ENCODE data around the gene OARD1.

OARD1 gene

GRCh38 chr6:41071923-41072835 lies at the start of gene OARD1 (continued):
- TF ChIP-seq ZFP37 (tag by site-specific recombination; IDR thresholded peaks at IDR 0.05) (peak; percentile 80), GLI2 (tag by site-specific recombination; IDR thresholded peaks at IDR 0.05; ENCODE audit: borderline replicate concordance, low read depth) (no peak), ZNF341 (tag by site-specific recombination; IDR thresholded peaks at IDR 0.05; ENCODE audit: low read depth) (peak; percentile 71), ZNF394 (tag by site-specific recombination; IDR thresholded peaks at IDR 0.05; ENCODE audit: borderline replicate concordance) (peak; percentile 49; the same call in 1 of the 2 replicates), KLF10 (tag by site-specific recombination; IDR thresholded peaks at IDR 0.05) (peak; percentile 99), ZNF248 (tag by site-specific recombination; IDR thresholded peaks at IDR 0.05) (no peak), ZNF701 (tag by site-specific recombination; IDR thresholded peaks at IDR 0.05) (no peak), ZNF843 (tag by site-specific recombination; IDR thresholded peaks at IDR 0.05) (peak; percentile 60), ZNF146 (tag by site-specific recombination; IDR thresholded peaks at IDR 0.05) (no peak), ZNF133 (tag by site-specific recombination; IDR thresholded peaks at IDR 0.05) (no peak), ZNF221 (tag by site-specific recombination; IDR thresholded peaks at IDR 0.05; ENCODE audit: borderline replicate concordance) (no peak), YY1 (tag by site-specific recombination; IDR thresholded peaks at IDR 0.05) (peak; percentile 79), ZBTB8A (tag by site-specific recombination; IDR thresholded peaks at IDR 0.05) (peak; percentile 41; the same call in 1 of the 2 replicates), ZNF2 (tag by site-specific recombination; IDR thresholded peaks at IDR 0.05) (peak; percentile 68; the same call in 1 of the 2 replicates), ZNF18 (tag by site-specific recombination; IDR thresholded peaks at IDR 0.05) (no peak), ZNF366 (tag by site-specific recombination; conservative IDR thresholded peaks at IDR 0.05) (peak; percentile 48; the same call in 1 of the 2 replicates), ZNF768 (tag by site-specific recombination; IDR thresholded peaks at IDR 0.05) (no peak), ZNF473 (tag by site-specific recombination; IDR thresholded peaks at IDR 0.05) (no peak), ZNF202 (tag by site-specific recombination; IDR thresholded peaks at IDR 0.05; ENCODE audit: borderline replicate concordance) (no peak), KLF8 (tag by site-specific recombination; IDR thresholded peaks at IDR 0.05) (peak; percentile 89)
- TF ChIP-seq, protein P1, sequence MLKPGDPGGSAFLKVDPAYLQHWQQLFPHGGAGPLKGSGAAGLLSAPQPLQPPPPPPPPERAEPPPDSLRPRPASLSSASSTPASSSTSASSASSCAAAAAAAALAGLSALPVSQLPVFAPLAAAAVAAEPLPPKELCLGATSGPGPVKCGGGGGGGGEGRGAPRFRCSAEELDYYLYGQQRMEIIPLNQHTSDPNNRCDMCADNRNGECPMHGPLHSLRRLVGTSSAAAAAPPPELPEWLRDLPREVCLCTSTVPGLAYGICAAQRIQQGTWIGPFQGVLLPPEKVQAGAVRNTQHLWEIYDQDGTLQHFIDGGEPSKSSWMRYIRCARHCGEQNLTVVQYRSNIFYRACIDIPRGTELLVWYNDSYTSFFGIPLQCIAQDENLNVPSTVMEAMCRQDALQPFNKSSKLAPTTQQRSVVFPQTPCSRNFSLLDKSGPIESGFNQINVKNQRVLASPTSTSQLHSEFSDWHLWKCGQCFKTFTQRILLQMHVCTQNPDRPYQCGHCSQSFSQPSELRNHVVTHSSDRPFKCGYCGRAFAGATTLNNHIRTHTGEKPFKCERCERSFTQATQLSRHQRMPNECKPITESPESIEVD (tag by site-specific recombination; IDR thresholded peaks at IDR 0.05) = no peak
- TF ChIP-seq, protein P2, sequence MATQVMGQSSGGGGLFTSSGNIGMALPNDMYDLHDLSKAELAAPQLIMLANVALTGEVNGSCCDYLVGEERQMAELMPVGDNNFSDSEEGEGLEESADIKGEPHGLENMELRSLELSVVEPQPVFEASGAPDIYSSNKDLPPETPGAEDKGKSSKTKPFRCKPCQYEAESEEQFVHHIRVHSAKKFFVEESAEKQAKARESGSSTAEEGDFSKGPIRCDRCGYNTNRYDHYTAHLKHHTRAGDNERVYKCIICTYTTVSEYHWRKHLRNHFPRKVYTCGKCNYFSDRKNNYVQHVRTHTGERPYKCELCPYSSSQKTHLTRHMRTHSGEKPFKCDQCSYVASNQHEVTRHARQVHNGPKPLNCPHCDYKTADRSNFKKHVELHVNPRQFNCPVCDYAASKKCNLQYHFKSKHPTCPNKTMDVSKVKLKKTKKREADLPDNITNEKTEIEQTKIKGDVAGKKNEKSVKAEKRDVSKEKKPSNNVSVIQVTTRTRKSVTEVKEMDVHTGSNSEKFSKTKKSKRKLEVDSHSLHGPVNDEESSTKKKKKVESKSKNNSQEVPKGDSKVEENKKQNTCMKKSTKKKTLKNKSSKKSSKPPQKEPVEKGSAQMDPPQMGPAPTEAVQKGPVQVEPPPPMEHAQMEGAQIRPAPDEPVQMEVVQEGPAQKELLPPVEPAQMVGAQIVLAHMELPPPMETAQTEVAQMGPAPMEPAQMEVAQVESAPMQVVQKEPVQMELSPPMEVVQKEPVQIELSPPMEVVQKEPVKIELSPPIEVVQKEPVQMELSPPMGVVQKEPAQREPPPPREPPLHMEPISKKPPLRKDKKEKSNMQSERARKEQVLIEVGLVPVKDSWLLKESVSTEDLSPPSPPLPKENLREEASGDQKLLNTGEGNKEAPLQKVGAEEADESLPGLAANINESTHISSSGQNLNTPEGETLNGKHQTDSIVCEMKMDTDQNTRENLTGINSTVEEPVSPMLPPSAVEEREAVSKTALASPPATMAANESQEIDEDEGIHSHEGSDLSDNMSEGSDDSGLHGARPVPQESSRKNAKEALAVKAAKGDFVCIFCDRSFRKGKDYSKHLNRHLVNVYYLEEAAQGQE (tag by site-specific recombination; IDR thresholded peaks at IDR 0.05) = no peak
- TF ChIP-seq, protein P3, sequence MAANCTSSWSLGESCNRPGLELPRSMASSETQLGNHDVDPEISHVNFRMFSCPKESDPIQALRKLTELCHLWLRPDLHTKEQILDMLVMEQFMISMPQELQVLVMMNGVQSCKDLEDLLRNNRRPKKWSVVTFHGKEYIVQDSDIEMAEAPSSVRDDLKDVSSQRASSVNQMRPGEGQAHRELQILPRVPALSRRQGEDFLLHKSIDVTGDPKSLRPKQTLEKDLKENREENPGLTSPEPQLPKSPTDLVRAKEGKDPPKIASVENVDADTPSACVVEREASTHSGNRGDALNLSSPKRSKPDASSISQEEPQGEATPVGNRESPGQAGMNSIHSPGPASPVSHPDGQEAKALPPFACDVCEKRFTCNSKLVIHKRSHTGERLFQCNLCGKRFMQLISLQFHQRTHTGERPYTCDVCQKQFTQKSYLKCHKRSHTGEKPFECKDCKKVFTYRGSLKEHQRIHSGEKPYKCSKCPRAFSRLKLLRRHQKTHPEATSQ (tag by site-specific recombination; IDR thresholded peaks at IDR 0.05) = 0 out of 2 replicates have a peak, but pooled peaks have one; percentile 17
- TF ChIP-seq, protein P4, sequence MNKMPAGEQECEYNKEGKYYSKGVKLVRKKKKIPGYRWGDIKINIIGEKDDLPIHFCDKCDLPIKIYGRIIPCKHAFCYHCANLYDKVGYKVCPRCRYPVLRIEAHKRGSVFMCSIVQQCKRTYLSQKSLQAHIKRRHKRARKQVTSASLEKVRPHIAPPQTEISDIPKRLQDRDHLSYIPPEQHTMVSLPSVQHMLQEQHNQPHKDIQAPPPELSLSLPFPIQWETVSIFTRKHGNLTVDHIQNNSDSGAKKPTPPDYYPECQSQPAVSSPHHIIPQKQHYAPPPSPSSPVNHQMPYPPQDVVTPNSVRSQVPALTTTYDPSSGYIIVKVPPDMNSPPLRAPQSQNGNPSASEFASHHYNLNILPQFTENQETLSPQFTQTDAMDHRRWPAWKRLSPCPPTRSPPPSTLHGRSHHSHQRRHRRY (tag by site-specific recombination; IDR thresholded peaks at IDR 0.05) = no peak
- TF ChIP-seq, protein P5, sequence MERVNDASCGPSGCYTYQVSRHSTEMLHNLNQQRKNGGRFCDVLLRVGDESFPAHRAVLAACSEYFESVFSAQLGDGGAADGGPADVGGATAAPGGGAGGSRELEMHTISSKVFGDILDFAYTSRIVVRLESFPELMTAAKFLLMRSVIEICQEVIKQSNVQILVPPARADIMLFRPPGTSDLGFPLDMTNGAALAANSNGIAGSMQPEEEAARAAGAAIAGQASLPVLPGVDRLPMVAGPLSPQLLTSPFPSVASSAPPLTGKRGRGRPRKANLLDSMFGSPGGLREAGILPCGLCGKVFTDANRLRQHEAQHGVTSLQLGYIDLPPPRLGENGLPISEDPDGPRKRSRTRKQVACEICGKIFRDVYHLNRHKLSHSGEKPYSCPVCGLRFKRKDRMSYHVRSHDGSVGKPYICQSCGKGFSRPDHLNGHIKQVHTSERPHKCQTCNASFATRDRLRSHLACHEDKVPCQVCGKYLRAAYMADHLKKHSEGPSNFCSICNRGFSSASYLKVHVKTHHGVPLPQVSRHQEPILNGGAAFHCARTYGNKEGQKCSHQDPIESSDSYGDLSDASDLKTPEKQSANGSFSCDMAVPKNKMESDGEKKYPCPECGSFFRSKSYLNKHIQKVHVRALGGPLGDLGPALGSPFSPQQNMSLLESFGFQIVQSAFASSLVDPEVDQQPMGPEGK (tag by site-specific recombination; IDR thresholded peaks at IDR 0.05) = peak; percentile 92
- TF ChIP-seq, protein P6, sequence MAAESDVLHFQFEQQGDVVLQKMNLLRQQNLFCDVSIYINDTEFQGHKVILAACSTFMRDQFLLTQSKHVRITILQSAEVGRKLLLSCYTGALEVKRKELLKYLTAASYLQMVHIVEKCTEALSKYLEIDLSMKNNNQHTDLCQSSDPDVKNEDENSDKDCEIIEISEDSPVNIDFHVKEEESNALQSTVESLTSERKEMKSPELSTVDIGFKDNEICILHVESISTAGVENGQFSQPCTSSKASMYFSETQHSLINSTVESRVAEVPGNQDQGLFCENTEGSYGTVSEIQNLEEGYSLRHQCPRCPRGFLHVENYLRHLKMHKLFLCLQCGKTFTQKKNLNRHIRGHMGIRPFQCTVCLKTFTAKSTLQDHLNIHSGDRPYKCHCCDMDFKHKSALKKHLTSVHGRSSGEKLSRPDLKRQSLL (tag by site-specific recombination; IDR thresholded peaks at IDR 0.05) = no peak; the same call in 1 of the 2 replicates

Measured in HEK293 (cell line).